DMS153 treated with DMSO at 0.1 percent for 48 hours (cell line): Measurements from ENCODE around the gene RFX1.

Experiments used
- DNase-seq: peaks from one replicate; lab custom pipeline; 2025; ENCODE audit not compliant: unreplicated experiment; lab: John Stamatoyannopoulos, UW

RFX1 gene

DNA sequence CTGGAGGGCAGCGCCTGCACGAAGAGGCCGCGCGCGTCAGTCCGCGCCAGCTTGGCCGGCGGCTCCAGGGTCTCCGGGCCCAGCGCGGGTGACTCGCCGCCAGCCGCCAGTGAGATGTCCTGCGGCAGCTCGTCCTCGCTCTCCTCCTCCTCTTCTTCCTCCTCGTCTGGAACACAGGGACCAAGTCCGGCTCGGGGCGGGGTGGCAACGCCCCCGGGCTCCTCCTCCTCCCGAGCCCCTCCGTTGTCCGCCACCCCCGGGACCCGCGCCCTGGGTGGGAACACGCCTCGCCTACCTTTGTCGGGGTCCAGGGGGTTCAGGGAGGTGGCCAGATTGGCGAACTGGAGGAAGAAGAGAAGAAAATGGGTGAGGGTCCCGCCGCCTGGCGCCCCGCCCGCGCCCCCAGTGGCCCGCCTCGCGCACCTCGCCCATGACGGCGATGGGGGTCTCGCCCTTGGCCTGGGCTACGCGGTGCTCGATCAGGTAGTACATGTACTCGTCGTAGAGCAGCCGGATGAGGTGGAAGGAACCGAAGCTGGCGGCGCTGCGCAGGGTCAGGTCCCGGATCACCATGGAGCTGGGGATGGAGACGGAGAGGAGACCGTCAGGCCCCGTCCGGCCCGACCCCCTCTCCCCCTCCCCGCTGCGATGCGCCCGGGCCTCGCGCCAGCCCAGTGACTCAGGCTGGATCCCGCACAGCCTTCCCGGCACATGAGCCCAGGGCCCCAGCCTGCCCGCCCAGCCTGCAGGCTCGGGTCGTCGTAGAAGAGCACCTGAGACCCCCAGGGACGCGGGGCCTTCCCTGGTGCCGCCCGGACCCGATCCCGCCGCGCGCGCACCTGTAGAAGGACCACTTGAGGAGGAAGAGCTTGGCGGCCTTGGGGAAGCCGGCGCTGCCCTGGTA is 43.2 kb downstream of the RFX1 start:
- no peak for DNase-seq

GRCh38 chr19:13961826-13962698 is 44.1 kb downstream of the RFX1 start:
- DNase-seq: no peak

DNA sequence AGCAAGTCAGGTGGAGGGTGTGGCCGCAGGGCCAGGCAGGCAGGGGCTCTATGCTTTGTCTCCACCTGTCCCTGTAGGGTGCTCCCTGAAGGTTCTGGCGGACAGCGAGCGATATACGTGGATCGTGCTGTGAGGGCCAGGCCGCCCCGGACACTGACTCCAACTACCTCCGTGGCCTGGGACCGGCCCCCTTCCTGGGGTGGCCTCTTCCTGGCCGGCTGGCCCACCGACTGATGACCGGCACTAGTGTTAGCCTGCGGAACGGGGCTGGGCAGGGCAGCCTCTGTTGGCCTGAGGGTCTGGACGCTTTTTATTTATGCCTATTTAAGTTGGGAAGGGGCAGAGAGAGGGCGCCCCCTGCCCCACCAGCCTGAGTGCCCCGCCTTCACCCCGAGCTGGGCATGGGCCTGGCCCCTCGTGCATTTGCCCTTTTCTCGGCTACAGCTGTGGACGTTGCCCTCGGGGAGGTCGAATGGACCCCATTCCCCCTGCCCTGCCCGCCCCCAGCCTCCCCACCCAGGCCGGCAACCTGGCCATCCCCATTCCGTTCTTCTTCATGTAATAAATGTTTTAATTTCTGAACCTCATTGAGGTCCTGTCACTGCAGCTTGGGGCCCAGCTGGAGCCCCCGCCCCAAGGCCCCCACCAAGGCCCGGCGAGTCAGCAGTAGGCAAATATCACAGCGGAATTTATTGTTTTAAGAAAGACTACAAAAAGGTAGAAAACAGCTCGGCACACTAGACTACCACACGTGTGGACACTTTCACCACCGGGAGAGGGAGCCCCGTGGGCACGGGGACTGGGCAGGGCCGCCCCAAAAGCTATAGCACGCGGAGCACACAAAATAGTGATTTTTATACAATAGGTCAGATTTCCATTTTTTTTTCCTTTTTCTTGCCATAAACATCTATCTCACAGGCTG is 45.0 kb downstream of the RFX1 start:
- no peak for DNase-seq

DNA sequence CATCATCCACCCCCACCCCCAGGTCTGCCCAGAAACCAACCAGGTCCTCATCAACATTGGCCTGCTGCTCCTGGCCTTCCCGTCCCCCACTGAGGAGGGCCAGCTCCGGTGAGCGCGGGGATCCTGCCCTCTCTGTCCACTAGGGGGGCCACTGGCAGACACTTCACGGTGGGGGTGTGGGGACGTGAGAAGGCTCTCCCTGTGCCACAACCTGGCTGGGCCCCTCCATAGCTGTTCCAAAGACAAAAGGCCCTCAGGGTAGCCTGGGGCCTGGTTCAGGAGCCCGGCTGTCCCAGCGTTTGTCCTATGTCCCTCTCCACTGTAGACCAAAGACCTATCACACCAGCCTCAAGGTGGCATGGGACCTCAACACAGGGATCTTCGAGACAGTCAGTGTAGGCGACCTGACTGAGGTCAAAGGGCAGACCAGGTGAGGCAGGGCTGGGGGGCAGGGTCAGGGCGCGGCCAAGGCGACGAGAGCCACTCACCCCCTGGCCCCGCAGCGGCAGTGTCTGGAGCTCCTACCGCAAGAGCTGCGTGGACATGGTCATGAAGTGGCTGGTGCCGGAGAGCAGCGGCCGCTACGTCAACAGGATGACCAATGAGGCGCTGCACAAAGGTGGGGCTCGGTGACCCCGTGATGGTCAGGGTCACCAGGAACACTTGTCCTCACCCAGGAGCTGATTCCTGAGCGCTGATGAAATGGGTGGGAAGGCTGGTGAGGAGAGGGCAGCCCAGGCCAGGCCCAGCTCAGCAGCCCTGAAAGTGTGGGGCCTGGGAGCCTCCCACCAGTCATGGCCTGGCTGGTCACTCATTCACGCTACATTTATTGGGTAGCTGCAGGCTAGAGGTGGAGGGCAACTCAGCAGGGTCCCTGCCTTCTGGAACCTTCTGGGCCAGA is 45.9 kb downstream of the RFX1 start:
- DNase-seq: no peak

DNA sequence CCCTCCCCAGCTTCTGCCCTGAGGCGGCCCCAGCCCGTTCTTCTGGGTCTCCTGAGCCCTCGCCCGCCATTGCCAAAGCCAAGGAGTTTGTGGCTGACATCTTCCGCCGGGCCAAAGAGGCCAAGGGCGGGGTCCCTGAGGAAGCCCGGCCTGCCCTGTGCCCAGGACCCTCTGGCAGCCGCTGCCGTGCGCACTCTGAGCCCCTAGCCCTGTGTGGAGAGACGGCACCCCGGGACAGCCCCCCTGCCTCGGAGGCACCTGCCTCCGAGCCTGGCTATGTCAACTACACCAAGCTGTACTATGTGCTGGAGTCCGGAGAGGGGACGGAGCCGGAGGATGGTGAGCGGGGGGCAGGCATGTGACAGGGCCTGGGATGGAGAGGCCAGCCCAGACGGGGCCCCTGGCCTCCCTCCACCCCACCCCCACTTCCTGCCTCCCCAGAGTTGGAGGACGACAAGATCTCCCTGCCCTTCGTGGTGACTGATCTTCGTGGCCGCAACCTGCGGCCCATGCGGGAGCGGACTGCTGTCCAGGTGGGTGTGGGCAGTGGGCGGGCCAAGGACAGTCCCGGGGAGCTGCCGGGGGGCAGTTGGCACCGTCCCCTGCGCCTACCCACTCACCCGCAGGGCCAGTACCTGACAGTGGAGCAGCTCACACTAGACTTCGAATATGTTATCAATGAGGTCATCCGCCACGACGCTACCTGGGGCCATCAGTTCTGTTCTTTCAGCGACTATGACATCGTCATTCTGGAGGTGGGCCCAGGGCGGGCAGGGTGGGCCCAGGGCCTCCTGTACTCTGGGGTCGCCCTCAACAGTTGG is 46.8 kb downstream of the RFX1 start:
- no peak for DNase-seq

DNA sequence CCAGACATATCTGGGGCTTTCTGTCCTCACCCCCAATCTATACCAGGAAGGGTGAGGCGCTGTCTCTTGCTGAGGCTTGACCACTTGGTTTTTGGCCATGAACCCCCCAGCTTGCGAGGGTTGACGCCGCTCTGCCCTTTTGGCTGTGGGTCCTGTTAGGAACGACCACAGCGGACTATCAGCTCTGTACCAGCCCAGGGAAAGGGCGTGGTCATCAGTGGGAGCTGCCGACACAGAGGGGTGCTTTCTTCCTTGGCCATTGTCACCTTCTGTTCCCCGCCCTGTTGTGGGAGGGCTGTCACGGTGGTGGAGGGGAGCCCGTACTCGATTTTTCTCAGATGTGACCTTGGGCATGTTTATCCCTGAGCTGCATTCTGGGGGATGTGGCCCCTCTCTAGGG is 48.1 kb downstream of the RFX1 start:
- DNase-seq: no peak

DNA sequence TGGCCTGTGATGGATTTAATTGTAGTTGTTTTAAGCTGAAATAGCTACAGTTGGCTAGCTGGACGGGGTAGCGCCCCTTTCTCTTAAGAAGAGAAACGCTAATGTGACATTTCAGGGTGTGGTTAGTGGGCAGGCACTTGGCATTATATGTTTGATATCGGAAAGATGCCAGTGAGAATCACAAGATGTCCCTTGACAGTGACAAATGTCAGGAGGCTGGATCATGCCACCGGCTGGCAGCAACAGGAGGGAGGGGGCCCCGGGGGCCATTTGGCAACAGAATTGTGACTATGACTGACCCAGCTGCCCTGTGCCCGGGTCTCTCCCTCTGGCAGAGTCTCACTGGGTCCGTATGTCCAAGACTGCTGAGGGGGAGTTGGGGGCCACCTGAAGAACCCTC is 49.1 kb downstream of the RFX1 start:
- no peak for DNase-seq

GRCh38 chr19:13956365-13956744 is 49.8 kb downstream of the RFX1 start:
- DNase-seq: no peak

GRCh38 chr19:13955662-13956364 is 50.3 kb downstream of the RFX1 start:
- DNase-seq: no peak

DNA sequence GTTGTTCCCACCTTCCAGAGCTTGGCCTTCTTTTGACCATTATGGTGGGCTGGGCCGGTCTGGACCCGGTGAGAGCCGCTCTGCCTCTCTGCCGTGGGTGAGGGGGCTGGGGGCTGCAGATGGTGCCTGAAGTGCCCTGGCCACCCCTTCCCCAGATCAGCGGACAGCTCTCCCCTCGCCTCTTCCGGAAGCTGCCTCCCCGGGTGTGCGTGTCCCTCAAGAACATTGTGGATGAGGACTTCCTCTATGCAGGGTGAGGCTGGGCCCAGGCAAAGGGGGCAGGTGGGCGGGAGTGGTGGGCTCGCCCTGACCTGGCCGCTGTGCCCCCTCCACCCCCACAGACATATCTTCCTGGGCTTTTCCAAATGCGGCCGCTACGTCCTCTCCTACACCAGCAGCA is 51.9 kb downstream of the RFX1 start:
- DNase-seq: no peak

GRCh38 chr19:13952931-13953531 is 53.1 kb downstream of the RFX1 start:
- DNase-seq: no peak

GRCh38 chr19:13952154-13952930 is 53.8 kb downstream of the RFX1 start, which contains the start of gene DCAF15:
DCAF15 (plus strand) TSS chr19:13952509; CDS start chr19:13952513, 4 bp downstream.
- peak; percentile 97 for DNase-seq

GRCh38 chr19:13951799-13952153 is 54.3 kb downstream of the RFX1 start:
- no peak for DNase-seq

DNA sequence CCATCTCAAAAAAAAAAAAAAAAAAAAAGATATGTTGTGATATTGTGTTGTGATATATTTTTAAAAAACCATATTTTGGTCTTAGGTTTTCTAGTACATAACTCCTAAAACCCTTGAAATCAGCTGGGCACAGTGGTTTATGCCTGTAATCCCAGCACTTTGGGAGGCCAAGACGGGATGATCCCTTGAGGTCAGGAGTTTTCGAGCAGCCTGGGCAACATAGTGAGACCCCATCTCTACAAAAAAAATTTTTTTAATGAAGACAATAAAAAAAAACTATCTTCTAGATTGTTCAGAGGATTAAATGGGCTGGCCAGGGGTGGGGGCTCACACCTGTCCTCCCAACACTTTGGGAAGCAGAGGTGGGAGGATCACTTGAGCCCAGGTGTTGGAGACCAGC is 55.1 kb downstream of the RFX1 start:
- DNase-seq: no peak

DNA sequence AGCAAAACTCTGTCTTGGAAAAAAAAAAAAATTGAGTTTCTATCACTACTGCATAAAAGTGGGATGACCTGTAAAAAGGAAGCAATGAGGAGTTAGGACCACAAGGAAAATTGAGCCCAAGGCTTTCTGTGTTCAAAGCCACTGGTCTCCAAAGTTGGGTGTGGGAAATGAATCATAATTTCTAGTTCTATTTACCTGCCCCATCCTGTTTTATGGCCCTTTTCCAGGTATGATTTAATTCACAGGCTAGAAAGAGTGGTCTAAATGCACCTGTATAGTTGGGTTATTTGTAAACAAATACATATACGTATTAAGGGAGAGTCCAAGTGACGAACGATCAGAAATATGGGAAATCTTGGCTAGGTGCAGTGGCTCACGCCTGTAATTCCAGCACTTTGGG is 59.7 kb downstream of the RFX1 start:
- DNase-seq: no peak

- DNase-seq: no peak
Observed at GRCh38 chr19:13942023-13942684, 64.0 kb downstream of the RFX1 start.
